Fibroblast of lung (primary cell): ENCODE measurements around the gene MLLT6. TPM values are rescaled to one million over a fixed set of nuclear protein-coding genes. Genes with fewer than 3 reads are reported as not detected.

Source experiments
- DNase-seq, 2 donors: peaks; one replicate each; pipeline versions ENCODE4 v3.0.0 to v3.0.0-alpha.2; 2010; ENCODE audit warnings: low read depth in 2 of 2
- H2AFZ ChIP-seq: 2 replicates; pipeline ENCODE4 v1.5.1; 2012; ENCODE audit warnings: low read length, control low read depth, inconsistent platforms
- H3K27ac ChIP-seq: 2 replicates; pipeline ENCODE4 v1.5.1; 2011; ENCODE audit warnings: low read length, control low read depth; ENCODE audit not compliant: insufficient read depth
- H3K27me3 ChIP-seq: 2 replicates; pipeline ENCODE4 v1.5.1; 2011; ENCODE audit warnings: mild to moderate bottlenecking, low read length; ENCODE audit not compliant: control insufficient read depth, insufficient read depth
- H3K36me3 ChIP-seq: 2 replicates; pipeline ENCODE4 v1.5.1; 2011; ENCODE audit warnings: low read length; ENCODE audit not compliant: control insufficient read depth, insufficient read depth
- H3K4me1 ChIP-seq: 2 replicates; pipeline ENCODE4 v1.5.1; 2011; ENCODE audit warnings: low read length; ENCODE audit not compliant: control insufficient read depth, insufficient read depth; ENCODE audit errors: extremely low read depth
- H3K4me2 ChIP-seq: 2 replicates; pipeline ENCODE4 v1.5.1; 2011; ENCODE audit warnings: low read length, control low read depth; ENCODE audit not compliant: insufficient read depth; ENCODE audit errors: extremely low read depth
- H3K4me3 ChIP-seq, 4 experiments: fragments of 200-600 bp in 1 of 4; sonication (generic) in 1 of 4; replicated peaks in 1 of 4; 2 replicates each; pipeline ENCODE4 v1.5.1; 2011 to 2016; ENCODE audit warnings: low read length in 4 of 4, low read depth in 3 of 4, mild to moderate bottlenecking in 3 of 4, control low read depth in 2 of 4, inconsistent platforms in 1 of 4, mixed read lengths in 1 of 4; ENCODE audit not compliant: insufficient read depth in 1 of 4; ENCODE audit errors: control extremely low read depth in 1 of 4
- H3K79me2 ChIP-seq: 2 replicates; pipeline ENCODE4 v1.5.1; 2012; ENCODE audit warnings: mild to moderate bottlenecking, low read length, inconsistent platforms; ENCODE audit not compliant: control insufficient read depth, insufficient read depth
- H3K9ac ChIP-seq: 2 replicates; pipeline ENCODE4 v1.5.1; 2011; ENCODE audit warnings: mild to moderate bottlenecking, low read length, control low read depth; ENCODE audit not compliant: insufficient read depth
- H3K9me3 ChIP-seq: 2 replicates; pipeline ENCODE4 v1.5.1; 2012; ENCODE audit warnings: low read depth, low read length; ENCODE audit not compliant: control insufficient read depth, insufficient read depth
- H4K20me1 ChIP-seq: 2 replicates; pipeline ENCODE4 v1.5.1; 2011; ENCODE audit warnings: low read length; ENCODE audit not compliant: control insufficient read depth, insufficient read depth; ENCODE audit errors: extremely low read depth
- CTCF ChIP-seq, 2 donors: IDR thresholded peaks in 1 of 2; conservative IDR thresholded peaks in 1 of 2; 1 replicate in 1 of 2; 2 replicates in 1 of 2; pipeline ENCODE4 v1.5.1; 2011 to 2012; ENCODE audit warnings: low read length in 2 of 2, control low read depth in 1 of 2, inconsistent platforms in 1 of 2, low read depth in 1 of 2, mild to moderate bottlenecking in 1 of 2
- EZH2 ChIP-seq: IDR thresholded peaks from 2 replicates; pipeline ENCODE4 v1.5.1; 2012; ENCODE audit warnings: low read length, control low read depth, mild to moderate bottlenecking; ENCODE audit errors: missing control alignments
- polyA minus RNA-seq: library from RNA; depleted of rRNA, polyadenylated mRNA; stranded (reverse); fragments of >200 nt; gene quantifications from 2 replicates; pipeline ENCODE4 v1.2.3, GENCODE V29; 2011; ENCODE audit warnings: low replicate concordance
- polyA plus RNA-seq, 2 donors: library from polyadenylated mRNA; depleted of rRNA in 1 of 2; stranded (reverse) in 1 of 2; unstranded in 1 of 2; fragments of >200 nt; gene quantifications; 2 replicates each; pipeline ENCODE4 v1.2.1, GENCODE V29; 2011 to 2012; ENCODE audit warnings: missing spikeins in 1 of 2
- total RNA-seq: library from RNA; depleted of rRNA; stranded (reverse); fragments of >200 nt; gene quantifications from 2 replicates; pipeline ENCODE4 v1.2.1, GENCODE V29; 2014

Gene MLLT6
- 17.7 and 20.0 TPM in 2 replicates for total RNA-seq
- polyA plus RNA-seq: 14.3 and 15.4 TPM in 2 replicates
- polyA plus RNA-seq (2012): 14.2 and 18.2 TPM in 2 replicates
- polyA minus RNA-seq: 17.6 and 34.5 TPM in 2 replicates

GRCh38 chr17:38704606-38705522, at the start of gene MLLT6:
Gene MLLT6, plus strand, starts transcription at chr17:38705273. Its CDS starts 360 bp downstream, at chr17:38705633.
- Histone ChIP-seq H3K27ac (peak within 1 kb of the TSS; percentile 70), H3K36me3 (peaks cover 2% of the 10 kb centered on the region), H3K27me3 (no peaks in the 10 kb centered on the region), H2AFZ (peak within 1 kb of the TSS; percentile 77), H3K79me2 (peaks cover 2% of the 10 kb centered on the region), H3K4me3 (peak within 1 kb of the TSS; percentile 68 to 81 (median 73)), H3K9me3 (no peaks in the 10 kb centered on the region), H3K4me2 (peak within 1 kb of the TSS; percentile 89), H4K20me1 (no peaks in the 10 kb centered on the region), H3K9ac (peak within 1 kb of the TSS; percentile 66), H3K4me1 (peaks cover 9% of the 10 kb centered on the region)
- DNase-seq: peak; percentile 69 to 78
- TF ChIP-seq EZH2 (no peak), CTCF (conservative IDR thresholded peaks at IDR 0.05 in 1 of 2, IDR thresholded peaks at IDR 0.05 in 1 of 2; ENCODE audit: low read depth in 1 of 2, low read length in 2 of 2) (no peak)

GRCh38 chr17:38656959-38657823, 47.9 kb upstream of the MLLT6 start:
- no peaks in the 10 kb centered on the region for H3K79me2 ChIP-seq
- H3K9me3 ChIP-seq: no peaks in the 10 kb centered on the region
- no peak overlapping the region for H3K27ac ChIP-seq
- H2AFZ ChIP-seq: no peak overlapping the region
- no peaks in the 10 kb centered on the region for H4K20me1 ChIP-seq
- peaks cover 13% of the 10 kb centered on the region for H3K27me3 ChIP-seq
- H3K9ac ChIP-seq: no peak overlapping the region
- TF ChIP-seq CTCF (conservative IDR thresholded peaks at IDR 0.05 in 1 of 2, IDR thresholded peaks at IDR 0.05 in 1 of 2; ENCODE audit: low read depth in 1 of 2, low read length in 2 of 2): no peak
- TF ChIP-seq EZH2: no peak
- no peak overlapping the region for H3K4me2 ChIP-seq
- no peak overlapping the region for H3K4me3 ChIP-seq
- H3K4me1 ChIP-seq: no peaks in the 10 kb centered on the region
- no peak for DNase-seq
- H3K36me3 ChIP-seq: no peaks in the 10 kb centered on the region
